Suppressor macrophage (primary cell): ENCODE measurements around the gene MYH11.
"Not testable (repeated sequence)": the region's sequence is repeated elsewhere in the genome, so short reads cannot be mapped to it uniquely, and the experiment has no call there.

ENCODE experiments used
- DNase-seq, 4 experiments: peaks; one replicate each; pipeline ENCODE4 v3.0.0-alpha.2; 2020 to 2022

MYH11 gene

GRCh38 chr16:15748654-15749053 lies 108.2 kb downstream of the MYH11 start:
- DNase-seq = no peak

- no peak for DNase-seq
These were observed 108.9 kb downstream of the MYH11 start for GRCh38 chr16:15747937-15748336.

GRCh38 chr16:15746332-15746731 lies 110.5 kb downstream of the MYH11 start:
- DNase-seq = no peak

GRCh38 chr16:15743657-15744056 lies 113.2 kb downstream of the MYH11 start:
- DNase-seq = no peak

DNA sequence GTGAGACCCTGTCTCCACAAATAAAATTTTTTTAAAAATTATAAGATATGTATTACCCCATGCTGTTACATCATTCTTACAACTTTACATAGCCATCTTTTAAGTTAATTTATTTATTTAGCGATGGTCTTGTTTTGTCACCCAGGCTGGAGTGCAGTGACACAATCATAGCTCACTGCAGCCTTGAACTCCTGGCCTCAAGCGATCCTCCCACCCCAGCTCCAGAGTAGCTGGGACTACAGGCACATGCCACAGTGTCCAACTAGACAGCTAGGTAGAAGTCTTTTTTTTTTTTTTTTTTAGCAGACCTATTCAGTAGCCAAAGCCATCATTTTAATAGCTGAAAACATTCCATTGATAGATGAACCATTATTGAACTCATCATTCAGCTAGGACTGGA lies 114.1 kb downstream of the MYH11 start:
- DNase-seq = no peak

GRCh38 chr16:15741207-15741871 lies 115.5 kb downstream of the MYH11 start:
- DNase-seq = no peak

DNA sequence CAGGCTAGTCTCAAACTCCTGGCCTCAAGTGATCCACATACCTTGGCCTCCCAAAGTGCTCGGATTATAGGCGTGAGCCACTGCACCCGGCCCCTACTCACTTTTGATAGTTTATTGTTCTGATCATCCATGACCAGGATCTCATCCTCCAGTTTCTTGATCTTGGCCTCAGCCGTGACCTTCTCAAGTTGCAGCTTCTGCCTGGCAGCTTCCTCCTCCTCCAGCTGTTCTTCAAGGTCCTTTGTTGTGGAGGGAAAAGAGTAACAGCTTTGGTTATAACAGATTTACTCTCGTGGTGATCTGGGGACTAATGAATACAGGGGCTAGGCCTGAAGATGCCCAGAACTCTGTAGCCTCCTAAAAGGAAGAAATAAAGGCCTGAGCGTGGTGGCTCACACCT lies 116.9 kb downstream of the MYH11 start:
- no peak for DNase-seq

GRCh38 chr16:15739464-15739863 lies 117.4 kb downstream of the MYH11 start:
- DNase-seq = no peak

DNA sequence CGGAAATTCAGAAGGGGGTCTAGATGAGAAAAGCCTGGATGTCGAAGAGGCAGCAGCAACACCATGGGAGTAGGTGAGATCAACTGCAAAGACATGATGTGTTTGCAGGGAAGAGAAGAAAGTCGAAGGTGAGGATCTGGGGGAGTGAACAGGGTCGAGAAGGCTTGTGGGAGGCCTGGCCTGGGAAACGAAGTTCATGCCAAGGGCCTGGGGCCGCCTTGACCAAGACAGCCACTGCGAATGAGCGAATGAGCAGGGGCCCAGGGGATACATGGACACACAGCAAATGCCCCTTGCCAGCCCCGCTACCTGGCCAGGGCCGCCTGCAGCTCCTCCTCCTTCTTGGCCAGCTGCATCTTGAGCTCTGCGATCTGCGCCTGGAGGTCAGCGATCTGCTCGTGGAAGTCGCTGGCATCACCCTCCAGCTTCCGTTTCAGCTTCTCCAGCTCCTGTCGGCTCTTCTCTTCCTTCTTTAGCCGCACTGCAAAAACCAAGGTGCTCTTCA lies 119.6 kb downstream of the MYH11 start:
- no peak for DNase-seq

- no peak for DNase-seq
These were observed 120.3 kb downstream of the MYH11 start for GRCh38 chr16:15736529-15736928.

DNA sequence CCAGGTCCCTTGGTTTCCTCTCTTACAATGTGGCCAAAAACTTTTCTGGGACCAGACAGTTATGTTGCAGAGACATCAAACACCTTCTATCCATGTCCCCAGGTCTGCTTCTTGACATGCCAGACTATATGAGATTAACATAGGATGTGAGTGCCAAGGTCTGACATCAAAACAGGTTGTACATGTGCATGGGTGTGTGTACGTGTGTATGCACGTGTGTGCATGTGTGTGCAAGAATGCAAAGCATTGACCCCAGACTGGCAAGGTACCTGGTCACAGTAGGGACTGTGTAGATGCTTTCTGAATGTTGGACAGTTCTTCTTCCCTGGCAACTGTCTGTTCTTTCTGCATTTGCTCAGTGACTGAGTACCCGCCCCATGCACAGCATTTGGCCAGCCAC lies 121.2 kb downstream of the MYH11 start:
- DNase-seq = no peak

DNA sequence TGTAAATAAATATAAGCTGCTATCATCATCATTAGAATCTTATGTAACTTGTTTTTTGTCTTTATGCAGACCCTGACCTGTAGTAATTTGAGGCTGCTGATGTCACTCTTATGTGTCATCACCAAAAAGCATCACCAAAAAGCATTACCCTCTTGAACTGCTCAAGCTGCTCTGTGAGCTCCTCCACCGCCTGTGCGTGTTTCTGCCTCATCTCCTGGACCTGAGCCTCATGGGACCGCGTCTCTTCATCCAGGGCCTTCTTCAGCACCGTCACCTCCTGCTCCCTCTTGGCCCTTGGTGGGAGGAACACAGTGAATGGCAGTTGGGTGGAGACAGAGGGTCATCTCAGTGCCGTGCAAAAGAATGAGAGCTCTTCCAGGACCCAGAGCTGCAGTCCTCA lies 124.4 kb downstream of the MYH11 start:
- DNase-seq = no peak

DNA sequence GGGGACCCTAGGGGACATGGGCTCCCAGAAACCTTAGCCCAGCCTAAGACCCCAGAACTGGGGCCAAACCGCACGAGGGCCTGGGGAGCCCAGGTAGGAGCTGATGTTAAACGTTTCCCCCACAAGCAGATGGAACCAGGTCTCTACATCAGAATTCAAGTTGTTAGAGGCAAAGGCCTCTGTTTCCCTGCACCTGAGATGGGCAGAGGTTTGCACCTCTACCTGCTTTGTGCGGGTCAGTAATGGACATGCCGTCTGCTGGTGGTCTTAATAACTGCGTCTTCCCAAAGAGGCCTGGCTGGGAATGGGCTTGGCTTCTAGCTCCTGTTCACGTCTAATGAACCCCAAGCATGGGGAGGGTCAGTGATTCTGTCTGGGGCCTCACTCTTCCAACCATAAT lies 127.7 kb downstream of the MYH11 start:
- no peak for DNase-seq

GRCh38 chr16:15727697-15728096 lies 129.1 kb downstream of the MYH11 start:
- not testable (repeated sequence) for DNase-seq

- DNase-seq = no peak
These were observed 130.1 kb downstream of the MYH11 start for GRCh38 chr16:15726715-15727114.

DNA sequence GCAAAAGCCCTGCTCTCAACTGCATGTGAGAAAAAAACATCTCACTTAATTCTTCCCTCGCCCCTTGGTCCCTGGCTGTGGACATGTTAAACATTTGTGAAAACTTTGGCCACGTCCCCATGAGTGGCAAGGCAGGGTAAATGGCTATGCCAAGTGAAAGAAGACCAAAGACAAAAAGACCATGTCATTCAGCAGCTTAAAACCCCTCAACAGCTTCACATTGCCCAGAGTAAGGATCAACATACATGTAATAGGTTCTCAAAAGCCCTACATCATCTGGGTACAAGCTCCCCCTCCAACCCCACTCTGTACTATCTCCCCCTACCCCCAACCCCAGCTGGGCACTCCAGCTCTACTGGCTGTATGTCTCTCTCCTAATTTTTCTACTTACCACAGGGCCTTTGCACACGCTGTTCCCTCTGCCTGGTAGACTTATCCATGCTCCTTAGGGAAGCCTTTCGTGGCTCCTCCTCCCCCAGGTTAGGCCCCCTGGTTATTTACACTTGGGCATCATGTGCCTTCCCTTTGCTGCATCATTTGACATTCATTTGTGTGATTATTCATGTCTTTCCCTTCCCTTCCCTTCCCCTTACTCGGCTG lies 131.1 kb downstream of the MYH11 start:
- no peak for DNase-seq

DNA sequence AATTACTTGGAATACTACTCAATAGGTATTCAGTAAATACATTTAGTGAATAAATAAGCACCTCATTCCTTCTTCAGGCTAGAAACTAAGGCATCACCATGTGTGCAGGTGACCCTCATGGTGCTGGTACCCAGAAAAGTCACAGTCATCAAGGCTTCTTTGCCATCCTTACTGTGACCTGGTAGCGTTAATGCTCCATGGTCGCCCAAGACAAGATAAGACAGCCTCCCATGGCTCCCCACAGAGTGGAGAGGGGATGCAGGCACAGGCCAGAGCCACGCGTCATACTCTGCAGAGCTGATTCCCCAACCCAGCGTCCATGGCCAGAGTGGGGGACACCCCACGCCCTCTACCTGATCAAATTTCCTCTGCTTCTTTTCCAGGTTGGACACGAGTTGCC lies 133.0 kb downstream of the MYH11 start:
- DNase-seq = no peak

- DNase-seq = no peak
These were observed 135.8 kb downstream of the MYH11 start for GRCh38 chr16:15721018-15721417.

DNA sequence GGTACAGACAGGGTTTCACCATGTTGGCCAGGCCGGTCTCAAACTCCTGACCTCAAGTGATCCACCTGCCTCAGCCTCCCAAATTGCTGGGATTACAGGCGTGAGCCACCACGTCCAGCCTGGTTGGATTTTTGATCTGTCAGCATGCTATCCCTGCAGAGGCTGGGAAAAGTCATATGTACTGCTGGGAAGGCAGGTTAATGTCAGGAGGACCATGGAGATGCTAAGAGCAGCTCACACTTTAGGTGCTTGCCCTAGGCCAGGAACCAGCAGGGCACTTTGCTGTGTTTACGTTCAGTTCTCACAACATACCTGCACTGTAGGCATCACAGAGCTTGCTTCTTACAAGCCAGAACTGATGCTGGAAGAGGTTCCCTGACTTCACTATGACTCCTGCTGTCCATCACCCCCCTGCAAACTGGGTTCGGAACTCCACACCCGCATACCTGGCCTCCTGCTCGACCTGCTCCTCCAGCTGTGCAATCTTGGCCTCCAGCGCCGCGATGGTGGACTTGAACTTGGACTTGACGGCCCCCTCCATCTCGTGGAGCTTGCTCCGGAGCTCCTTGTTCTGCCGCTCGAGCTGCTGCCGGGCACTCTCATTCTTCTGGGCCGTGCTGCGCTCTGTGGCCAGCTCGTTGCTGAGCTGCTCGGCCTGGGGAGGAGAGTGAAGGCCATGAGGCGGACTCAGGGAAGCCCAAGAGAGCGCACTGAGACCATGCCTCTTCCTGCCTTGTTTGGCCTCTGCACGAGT lies 140.0 kb downstream of the MYH11 start:
- DNase-seq = no peak

DNA sequence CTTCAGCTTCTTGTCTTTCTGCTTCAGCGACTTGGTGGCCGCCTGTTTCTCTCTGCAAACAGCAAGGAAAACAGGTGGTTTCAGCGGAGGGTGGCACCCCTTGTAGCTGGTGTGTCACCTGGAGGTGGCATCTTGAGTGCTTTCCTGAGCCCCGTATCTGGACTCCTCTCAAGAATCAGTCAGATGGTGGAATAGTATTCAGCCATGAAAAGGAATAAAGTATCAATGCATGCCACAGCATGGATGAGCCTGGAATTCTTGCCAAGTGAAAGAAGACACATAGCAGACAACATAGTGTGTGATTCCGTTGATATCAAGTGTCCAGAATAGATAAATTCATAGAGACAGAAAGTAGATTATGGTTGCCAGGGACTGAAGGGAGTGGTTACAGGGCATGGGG lies 141.6 kb downstream of the MYH11 start:
- no peak for DNase-seq

- DNase-seq = no peak
These were observed 142.2 kb downstream of the MYH11 start for GRCh38 chr16:15714393-15715172.

GRCh38 chr16:15708997-15709396 lies 147.8 kb downstream of the MYH11 start:
- DNase-seq = no peak

GRCh38 chr16:15708096-15708495 lies 148.7 kb downstream of the MYH11 start:
- DNase-seq = no peak
